ENCODE results near the gene SCN5A.

DNA sequence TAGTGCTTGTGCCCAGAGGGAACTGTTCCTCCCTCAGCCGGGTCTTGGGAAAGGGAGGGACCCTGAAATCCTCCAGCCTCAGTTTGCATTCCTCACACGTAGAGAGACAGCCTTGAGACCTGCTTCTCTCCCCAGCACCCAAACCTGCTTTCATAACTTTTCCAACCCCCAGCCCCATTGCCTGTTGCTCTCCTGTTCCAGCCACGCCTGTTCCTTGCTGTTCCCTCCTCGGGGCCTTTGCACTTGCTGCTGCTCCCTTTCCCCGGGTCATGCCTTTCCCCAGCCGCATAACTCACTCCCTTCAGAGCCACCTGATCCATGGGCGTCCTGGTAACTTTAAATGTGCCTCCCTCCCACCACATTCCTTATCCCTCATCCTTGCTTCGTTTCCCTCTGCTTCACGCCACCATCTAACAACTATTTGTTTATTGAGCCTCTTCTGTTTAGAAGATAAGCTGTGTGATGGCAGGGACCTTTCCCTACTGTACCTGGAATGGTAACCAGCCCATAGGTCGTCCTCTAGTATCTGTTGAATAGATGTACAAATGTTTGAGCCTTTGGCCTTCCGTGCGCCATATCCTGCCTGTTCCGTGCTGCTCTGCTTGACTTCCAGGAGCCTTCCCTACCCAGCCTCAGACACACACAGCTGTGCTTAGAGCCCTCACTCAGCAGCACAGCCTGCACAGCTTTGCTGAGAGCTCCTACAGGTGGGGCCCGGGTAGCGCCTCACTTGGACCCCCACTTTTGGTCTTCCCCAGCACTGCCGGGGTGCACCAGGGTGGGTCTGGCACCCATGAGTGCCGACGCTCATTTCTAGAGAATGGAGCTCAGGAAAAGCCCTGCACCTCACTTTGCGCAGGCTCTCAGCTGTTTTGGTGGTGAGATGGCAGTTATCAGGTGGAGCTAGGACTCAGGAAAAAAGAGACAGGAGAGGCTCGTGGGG lies 60.2 kb downstream of the SCN5A start:
- TF ChIP-seq, protein P1, sequence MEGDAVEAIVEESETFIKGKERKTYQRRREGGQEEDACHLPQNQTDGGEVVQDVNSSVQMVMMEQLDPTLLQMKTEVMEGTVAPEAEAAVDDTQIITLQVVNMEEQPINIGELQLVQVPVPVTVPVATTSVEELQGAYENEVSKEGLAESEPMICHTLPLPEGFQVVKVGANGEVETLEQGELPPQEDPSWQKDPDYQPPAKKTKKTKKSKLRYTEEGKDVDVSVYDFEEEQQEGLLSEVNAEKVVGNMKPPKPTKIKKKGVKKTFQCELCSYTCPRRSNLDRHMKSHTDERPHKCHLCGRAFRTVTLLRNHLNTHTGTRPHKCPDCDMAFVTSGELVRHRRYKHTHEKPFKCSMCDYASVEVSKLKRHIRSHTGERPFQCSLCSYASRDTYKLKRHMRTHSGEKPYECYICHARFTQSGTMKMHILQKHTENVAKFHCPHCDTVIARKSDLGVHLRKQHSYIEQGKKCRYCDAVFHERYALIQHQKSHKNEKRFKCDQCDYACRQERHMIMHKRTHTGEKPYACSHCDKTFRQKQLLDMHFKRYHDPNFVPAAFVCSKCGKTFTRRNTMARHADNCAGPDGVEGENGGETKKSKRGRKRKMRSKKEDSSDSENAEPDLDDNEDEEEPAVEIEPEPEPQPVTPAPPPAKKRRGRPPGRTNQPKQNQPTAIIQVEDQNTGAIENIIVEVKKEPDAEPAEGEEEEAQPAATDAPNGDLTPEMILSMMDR (IDR thresholded peaks at IDR 0.05; ENCODE audit: low read length): no peak
- TF ChIP-seq EZH2 (optimal IDR thresholded peaks at IDR 0.05; ENCODE audit: low read depth, low read length) (no peak), EZH2phosphoT487 (IDR thresholded peaks at IDR 0.05; ENCODE audit: low read length) (no peak)

All from MM.1S (cell line).